Activated T-helper 2 cell treated with anti-CD3 and anti-CD28 coated beads, Interferon-gamma antibody, Interleukin-2, Interleukin-4, amounts not matched to agents 10 μg/mL and 5 μg/mL and 100 μg/mL, durations not matched to agents 14 hours and 24 hours and 36 hours (primary cell): ENCODE data around the gene SPEF1. TPM values are rescaled to one million over a fixed set of nuclear protein-coding genes. Genes with fewer than 3 reads are reported as not detected.

ENCODE experiments used
- DNase-seq: peaks from one replicate; pipeline ENCODE4 v3.0.0; 2021; ENCODE audit warnings: low spot score
- H3K27ac Mint-ChIP-seq: one replicate; pipeline ENCODE4 v1.8.0; 2021; ENCODE audit warnings: mixed read lengths
- H3K27me3 Mint-ChIP-seq: one replicate; pipeline ENCODE4 v1.8.0; 2021; ENCODE audit warnings: low read depth, mixed read lengths
- H3K36me3 Mint-ChIP-seq: one replicate; pipeline ENCODE4 v1.8.0; 2021; ENCODE audit warnings: low read depth, mixed read lengths
- H3K4me1 Mint-ChIP-seq: one replicate; pipeline ENCODE4 v1.8.0; 2021; ENCODE audit warnings: low read depth, mixed read lengths
- H3K4me3 Mint-ChIP-seq: one replicate; pipeline ENCODE4 v1.8.0; 2021; ENCODE audit warnings: low read depth, mild to moderate bottlenecking, moderate library complexity, mixed read lengths
- H3K9me3 Mint-ChIP-seq: one replicate; pipeline ENCODE4 v1.8.0; 2021; ENCODE audit warnings: mixed read lengths
- intact Hi-C: fragments of 100-400 bp; cut with micrococcal nuclease; formaldehyde crosslinking; loops from one replicate; pipeline ENCODE4 v1.15.1; 2023
- total RNA-seq: library from RNA; stranded (reverse); gene quantifications from 2 replicates; pipeline ENCODE4 v1.2.3, GENCODE V29; 2022

Gene SPEF1
- total RNA-seq, 1 donor from 2014 or later = not detected

GRCh38 chr20:3765171-3765882, 15.9 kb downstream of the SPEF1 start:
- H3K9me3 Mint-ChIP-seq = no peaks in the 10 kb centered on the region
- no peak for DNase-seq
- no peak overlapping the region for H3K4me3 Mint-ChIP-seq
- H3K27ac Mint-ChIP-seq = no peak overlapping the region
- H3K27me3 Mint-ChIP-seq = no peaks in the 10 kb centered on the region
- intact Hi-C loops = loop anchor here (5.0 kb wide), 1 partner anchor 358 kb away; the partner anchor contains the start of gene DNAAF9
- peaks cover 21% of the 10 kb centered on the region for H3K4me1 Mint-ChIP-seq
- peaks cover 3% of the 10 kb centered on the region for H3K36me3 Mint-ChIP-seq

- no peak for DNase-seq
- Mint-ChIP-seq H3K27ac (no peak overlapping the region), H3K4me3 (no peak overlapping the region), H3K4me1 (peaks cover 21% of the 10 kb centered on the region), H3K9me3 (no peaks in the 10 kb centered on the region), H3K36me3 (peaks cover 3% of the 10 kb centered on the region), H3K27me3 (no peaks in the 10 kb centered on the region)
- intact Hi-C loops = loop anchor here (5.0 kb wide), 1 partner anchor 357 kb away; the partner anchor contains the start of gene DNAAF9
These were observed 16.6 kb downstream of the SPEF1 start for GRCh38 chr20:3764659-3765058.

DNA sequence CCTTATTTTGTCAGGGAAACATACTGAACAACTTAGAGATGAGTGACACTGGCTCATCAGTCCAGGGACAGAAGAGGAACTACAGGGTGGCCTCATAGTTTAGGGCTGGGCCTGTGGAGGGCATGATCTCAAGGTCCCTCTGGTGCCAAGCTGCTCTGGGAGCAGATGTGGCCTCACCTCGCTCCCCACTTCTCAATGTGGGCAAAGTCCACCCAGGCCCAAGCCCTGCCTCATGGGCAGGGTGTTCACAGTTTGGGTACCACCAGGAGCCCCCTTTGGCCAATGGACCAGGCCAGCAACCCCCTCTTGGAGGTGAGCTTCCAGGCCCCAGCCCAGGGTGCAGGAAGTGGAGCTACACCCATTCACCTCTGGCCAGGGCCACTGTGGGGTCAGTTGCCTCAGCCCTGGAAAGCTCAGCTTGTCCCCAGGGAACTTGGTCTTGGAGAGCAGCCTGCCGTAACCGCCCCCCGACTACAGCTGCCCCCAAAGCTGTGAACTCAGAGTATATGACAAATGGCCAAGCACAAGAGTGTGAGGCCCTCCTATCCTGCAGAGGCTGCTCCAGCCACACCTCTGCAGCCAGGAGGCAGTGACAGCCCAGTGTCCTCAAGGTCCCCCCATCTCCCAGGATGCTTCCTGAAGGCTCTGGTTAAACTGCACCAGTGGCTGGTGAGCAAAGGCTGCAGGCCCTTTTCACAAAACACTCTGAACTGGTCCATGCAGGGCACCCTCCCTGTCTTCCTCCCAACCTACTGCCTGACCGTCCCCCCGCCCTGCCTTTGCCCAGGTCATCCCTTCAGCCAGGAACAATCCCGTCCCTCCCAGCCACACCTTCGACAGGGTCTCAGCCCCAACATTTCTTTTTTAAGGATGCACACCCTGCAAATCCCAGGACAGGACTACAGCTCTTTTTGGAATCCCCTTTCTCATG, 17.3 kb downstream of the SPEF1 start:
- Mint-ChIP-seq H3K36me3 (peaks cover 3% of the 10 kb centered on the region), H3K27me3 (no peaks in the 10 kb centered on the region), H3K4me1 (peaks cover 18% of the 10 kb centered on the region), H3K9me3 (no peaks in the 10 kb centered on the region), H3K27ac (no peak overlapping the region), H3K4me3 (no peak overlapping the region)
- intact Hi-C loops = no loop called here
- DNase-seq = no peak

GRCh38 chr20:3760655-3761348, 20.4 kb downstream of the SPEF1 start:
- no peak for DNase-seq

DNA sequence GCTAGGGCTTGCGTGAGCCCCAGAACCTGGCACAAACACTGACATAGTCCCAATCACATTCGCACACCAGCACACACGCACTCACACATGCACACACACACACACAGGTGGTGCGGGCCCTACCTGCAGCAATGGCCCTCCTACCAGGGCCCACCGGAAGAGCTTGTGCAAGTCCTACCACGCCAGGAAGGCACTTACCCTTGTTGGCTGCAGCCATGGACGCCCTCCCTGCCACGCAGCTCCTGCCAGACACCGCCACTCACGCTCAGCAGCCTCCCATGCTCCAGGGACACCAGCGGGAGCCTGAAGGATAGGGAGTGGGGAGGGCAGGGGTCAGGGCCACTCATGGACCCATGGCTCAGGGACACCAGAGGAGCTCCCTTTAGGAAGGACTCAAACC, 21.4 kb downstream of the SPEF1 start:
- Mint-ChIP-seq H3K27ac (no peak overlapping the region), H3K4me1 (no peaks in the 10 kb centered on the region), H3K4me3 (no peak overlapping the region), H3K27me3 (no peaks in the 10 kb centered on the region), H3K36me3 (peaks cover 8% of the 10 kb centered on the region), H3K9me3 (no peaks in the 10 kb centered on the region)
- no peak for DNase-seq
- intact Hi-C loops = no loop called here

More at GRCh38 chr20:3760655-3761348, 20.4 kb downstream of the SPEF1 start:
- intact Hi-C loops = no loop called here
- Mint-ChIP-seq H3K4me3 (no peak overlapping the region), H3K9me3 (no peaks in the 10 kb centered on the region), H3K27ac (no peak overlapping the region), H3K4me1 (no peaks in the 10 kb centered on the region), H3K36me3 (peaks cover 9% of the 10 kb centered on the region), H3K27me3 (no peaks in the 10 kb centered on the region)

DNA sequence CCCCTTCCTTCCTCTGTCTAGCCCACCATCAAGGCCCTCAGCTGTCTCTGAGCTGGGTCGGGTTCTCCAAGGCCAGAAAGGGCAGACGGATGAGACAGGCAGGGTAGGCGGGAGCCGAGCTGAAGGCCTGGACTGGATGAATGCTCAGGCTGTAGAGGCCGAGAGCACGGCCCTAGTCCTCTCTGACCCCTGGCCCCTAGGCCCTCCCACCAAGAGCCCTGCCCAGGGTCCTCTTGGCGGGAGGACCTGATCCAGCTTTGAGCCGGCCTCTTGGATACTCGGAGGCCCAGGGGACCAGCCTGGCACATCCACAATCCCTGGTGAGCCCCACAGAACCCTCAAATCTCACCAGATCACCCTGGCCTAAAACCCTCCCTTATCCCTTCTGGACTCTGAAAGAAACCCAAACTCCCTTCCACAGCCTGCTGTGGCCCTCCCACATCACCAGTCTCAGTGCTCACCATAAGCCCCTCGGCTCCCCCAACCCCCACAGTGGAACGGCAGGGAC, 21.9 kb downstream of the SPEF1 start:
- no peak for DNase-seq
- H3K27ac Mint-ChIP-seq = no peak overlapping the region
- H3K4me1 Mint-ChIP-seq = no peaks in the 10 kb centered on the region
- no peaks in the 10 kb centered on the region for H3K9me3 Mint-ChIP-seq
- no peaks in the 10 kb centered on the region for H3K27me3 Mint-ChIP-seq
- peaks cover 11% of the 10 kb centered on the region for H3K36me3 Mint-ChIP-seq
- intact Hi-C loops = no loop called here
- H3K4me3 Mint-ChIP-seq = no peak overlapping the region

GRCh38 chr20:3758566-3758965, 22.7 kb downstream of the SPEF1 start:
- Mint-ChIP-seq H3K36me3 (peaks cover 11% of the 10 kb centered on the region), H3K9me3 (no peaks in the 10 kb centered on the region), H3K4me1 (no peaks in the 10 kb centered on the region), H3K27me3 (no peaks in the 10 kb centered on the region), H3K4me3 (no peak overlapping the region), H3K27ac (no peak overlapping the region)
- intact Hi-C loops = no loop called here
- DNase-seq = no peak

GRCh38 chr20:3757268-3757667, 24.0 kb downstream of the SPEF1 start:
- peaks cover 11% of the 10 kb centered on the region for H3K36me3 Mint-ChIP-seq
- H3K9me3 Mint-ChIP-seq = no peaks in the 10 kb centered on the region
- H3K27me3 Mint-ChIP-seq = no peaks in the 10 kb centered on the region
- H3K4me1 Mint-ChIP-seq = peaks cover 5% of the 10 kb centered on the region
- intact Hi-C loops = no loop called here
- DNase-seq = no peak
- no peak overlapping the region for H3K4me3 Mint-ChIP-seq
- H3K27ac Mint-ChIP-seq = no peak overlapping the region

GRCh38 chr20:3755814-3756480, 25.3 kb downstream of the SPEF1 start:
- H3K27ac Mint-ChIP-seq = no peak overlapping the region
- peaks cover 6% of the 10 kb centered on the region for H3K4me1 Mint-ChIP-seq
- no peaks in the 10 kb centered on the region for H3K9me3 Mint-ChIP-seq
- DNase-seq = no peak
- intact Hi-C loops = no loop called here
- H3K36me3 Mint-ChIP-seq = peaks cover 11% of the 10 kb centered on the region
- H3K27me3 Mint-ChIP-seq = no peaks in the 10 kb centered on the region
- no peak overlapping the region for H3K4me3 Mint-ChIP-seq

DNA sequence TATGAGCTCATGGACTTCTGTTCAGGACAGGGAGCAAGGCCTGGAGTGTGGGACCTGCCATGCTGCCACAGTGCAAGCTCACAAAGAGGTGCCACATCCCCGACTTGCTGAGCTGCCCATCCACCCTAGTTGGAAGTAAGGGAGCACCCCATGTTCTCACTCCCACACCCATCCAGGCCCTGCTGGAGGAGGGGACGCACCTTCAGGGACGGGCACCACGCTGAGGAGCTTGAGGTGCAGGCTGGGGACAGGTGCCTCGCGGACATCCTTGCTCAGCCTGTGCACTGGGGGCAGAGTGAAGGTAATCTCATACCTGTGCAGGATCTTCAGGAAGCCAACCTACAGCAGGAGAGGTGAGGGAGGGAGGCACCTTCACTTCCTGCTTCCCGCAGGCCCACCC, 26.0 kb downstream of the SPEF1 start:
- peaks cover 11% of the 10 kb centered on the region for H3K36me3 Mint-ChIP-seq
- no peak overlapping the region for H3K27ac Mint-ChIP-seq
- H3K4me3 Mint-ChIP-seq = no peak overlapping the region
- no peaks in the 10 kb centered on the region for H3K9me3 Mint-ChIP-seq
- no peaks in the 10 kb centered on the region for H3K27me3 Mint-ChIP-seq
- intact Hi-C loops = no loop called here
- DNase-seq = no peak
- peaks cover 6% of the 10 kb centered on the region for H3K4me1 Mint-ChIP-seq

- no peaks in the 10 kb centered on the region for H3K27me3 Mint-ChIP-seq
- H3K4me1 Mint-ChIP-seq = peaks cover 6% of the 10 kb centered on the region
- H3K27ac Mint-ChIP-seq = no peak overlapping the region
- peaks cover 11% of the 10 kb centered on the region for H3K36me3 Mint-ChIP-seq
- intact Hi-C loops = no loop called here
- DNase-seq = no peak
- no peak overlapping the region for H3K4me3 Mint-ChIP-seq
- no peaks in the 10 kb centered on the region for H3K9me3 Mint-ChIP-seq
These were observed 27.0 kb downstream of the SPEF1 start for GRCh38 chr20:3754276-3754630.
